HG03439 (cell line): Measurements from ENCODE around the gene PPARD.

Source experiments
- ATAC-seq: cut with Tn5 transposase; IDR thresholded peaks from one replicate; pipeline ENCODE4 v1.9.1; 2021; ENCODE audit warnings: mild to moderate bottlenecking, moderate library complexity; ENCODE audit not compliant: unreplicated experiment

Gene PPARD

GRCh38 chr6:35465646-35466045 is 123.3 kb downstream of the PPARD start:
- no peak for ATAC-seq

GRCh38 chr6:35468181-35468979 is 126.0 kb downstream of the PPARD start, which contains the start of gene RPL10A:
RPL10A (plus strand) TSS chr6:35468401; CDS start chr6:35468435, 34 bp downstream.
- peak; percentile 77 for ATAC-seq

DNA sequence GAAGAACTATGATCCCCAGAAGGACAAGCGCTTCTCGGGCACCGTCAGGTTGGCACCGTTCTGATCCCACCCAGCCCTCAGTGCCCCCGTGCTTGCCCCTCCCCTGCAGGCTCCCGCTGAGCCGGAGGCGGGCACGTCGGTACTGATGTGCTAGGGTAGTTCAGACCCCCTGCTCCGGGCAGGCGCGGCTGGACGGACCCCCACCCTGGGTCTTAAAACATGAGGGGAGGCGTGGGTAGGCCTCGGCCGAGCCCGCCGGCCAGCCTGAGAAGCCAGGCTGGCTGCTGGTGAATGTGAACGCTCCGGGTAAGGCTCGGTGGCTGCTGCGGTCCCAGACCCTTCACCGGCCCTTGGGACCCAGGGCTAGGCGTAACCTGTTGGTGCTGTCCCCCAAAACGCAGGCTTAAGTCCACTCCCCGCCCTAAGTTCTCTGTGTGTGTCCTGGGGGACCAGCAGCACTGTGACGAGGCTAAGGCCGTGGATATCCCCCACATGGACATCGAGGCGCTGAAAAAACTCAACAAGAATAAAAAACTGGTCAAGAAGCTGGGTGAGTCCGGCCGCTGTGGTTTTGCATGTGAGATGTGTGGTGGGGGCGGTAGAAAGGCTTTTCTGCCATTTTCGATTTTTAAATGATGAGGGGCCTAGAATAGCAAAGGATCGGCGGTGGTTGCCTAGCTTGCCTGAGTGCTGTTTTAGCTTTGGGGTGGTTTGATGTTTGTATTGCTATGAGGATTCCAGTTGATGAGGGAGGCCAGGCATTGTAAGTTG is 126.8 kb downstream of the PPARD start:
- ATAC-seq, result no peak

DNA sequence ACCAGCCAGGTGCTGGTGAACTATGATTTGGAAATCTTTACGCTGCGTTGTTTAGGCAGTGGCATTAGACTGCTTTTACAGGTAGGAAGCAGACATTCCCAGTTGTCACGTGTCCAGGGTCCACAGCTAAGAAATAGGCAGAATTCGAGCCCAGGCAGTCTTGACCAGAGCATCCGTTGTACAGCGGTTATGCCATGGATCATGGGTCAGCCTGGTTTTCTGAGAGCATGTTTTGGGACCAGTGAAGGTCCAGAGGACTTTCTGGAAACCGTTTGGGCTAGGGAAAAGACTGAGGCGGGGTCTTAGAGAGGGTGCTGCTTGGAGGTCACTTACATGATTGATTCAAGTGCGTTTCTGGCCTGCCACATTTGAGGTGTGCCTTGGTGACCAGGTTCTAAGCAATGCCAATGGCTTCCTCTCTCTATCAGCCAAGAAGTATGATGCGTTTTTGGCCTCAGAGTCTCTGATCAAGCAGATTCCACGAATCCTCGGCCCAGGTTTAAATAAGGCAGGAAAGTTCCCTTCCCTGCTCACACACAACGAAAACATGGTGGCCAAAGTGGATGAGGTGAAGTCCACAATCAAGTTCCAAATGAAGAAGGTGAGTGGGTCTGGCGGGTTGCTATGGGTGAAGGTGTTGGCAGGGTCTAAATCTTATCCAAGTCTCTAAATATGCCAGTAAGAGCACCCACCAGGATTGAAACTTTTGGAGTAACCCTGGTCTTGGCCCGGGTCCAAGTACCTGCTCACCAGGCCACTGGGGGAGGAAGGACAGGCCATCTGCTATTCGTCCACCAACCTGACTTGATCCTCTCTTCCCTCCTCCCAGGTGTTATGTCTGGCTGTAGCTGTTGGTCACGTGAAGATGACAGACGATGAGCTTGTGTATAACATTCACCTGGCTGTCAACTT is 127.6 kb downstream of the PPARD start:
- ATAC-seq, result no peak

DNA sequence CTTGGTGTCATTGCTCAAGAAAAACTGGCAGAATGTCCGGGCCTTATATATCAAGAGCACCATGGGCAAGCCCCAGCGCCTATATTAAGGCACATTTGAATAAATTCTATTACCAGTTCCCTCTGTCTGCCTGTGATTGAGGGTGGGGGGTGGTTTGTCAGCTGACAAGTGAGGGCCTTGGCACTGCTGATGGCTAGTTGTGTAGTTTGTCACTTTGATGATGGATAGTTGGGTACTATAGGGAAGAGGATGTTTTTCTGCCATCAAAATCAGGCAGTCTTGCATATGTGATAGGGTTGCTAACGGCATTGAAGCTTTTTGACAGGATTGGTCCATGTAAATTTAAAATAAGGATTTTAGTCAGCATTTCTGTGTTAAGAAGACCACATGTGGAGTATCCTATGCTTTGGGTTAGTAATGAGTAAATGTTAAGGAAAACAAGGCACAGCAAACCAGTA is 128.3 kb downstream of the PPARD start:
- no peak for ATAC-seq

DNA sequence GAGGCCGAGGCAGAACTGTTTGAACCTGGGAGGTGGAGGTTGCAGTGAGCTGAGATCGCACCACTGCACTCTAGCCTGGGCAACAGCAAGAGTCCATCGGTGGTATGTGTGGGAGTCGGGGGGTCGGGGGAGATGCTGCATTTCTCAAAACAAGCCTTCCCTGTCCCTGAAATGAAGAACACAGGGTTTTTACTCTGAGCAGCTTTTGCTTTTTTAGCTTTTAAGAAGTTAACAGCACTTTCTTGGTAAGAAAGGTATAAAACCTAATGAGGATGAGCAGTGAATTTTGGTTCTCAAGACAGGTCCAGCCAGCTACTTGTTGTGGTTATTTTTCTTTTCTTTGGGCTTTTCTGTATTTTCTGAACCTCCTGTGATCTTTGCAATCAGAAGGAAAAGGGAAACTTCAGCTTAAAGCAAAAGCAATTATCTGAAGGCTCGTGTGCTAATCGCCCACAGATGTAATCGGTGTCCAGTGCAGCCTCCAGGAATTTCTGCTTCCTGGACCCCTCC is 129.5 kb downstream of the PPARD start:
- ATAC-seq, result no peak

DNA sequence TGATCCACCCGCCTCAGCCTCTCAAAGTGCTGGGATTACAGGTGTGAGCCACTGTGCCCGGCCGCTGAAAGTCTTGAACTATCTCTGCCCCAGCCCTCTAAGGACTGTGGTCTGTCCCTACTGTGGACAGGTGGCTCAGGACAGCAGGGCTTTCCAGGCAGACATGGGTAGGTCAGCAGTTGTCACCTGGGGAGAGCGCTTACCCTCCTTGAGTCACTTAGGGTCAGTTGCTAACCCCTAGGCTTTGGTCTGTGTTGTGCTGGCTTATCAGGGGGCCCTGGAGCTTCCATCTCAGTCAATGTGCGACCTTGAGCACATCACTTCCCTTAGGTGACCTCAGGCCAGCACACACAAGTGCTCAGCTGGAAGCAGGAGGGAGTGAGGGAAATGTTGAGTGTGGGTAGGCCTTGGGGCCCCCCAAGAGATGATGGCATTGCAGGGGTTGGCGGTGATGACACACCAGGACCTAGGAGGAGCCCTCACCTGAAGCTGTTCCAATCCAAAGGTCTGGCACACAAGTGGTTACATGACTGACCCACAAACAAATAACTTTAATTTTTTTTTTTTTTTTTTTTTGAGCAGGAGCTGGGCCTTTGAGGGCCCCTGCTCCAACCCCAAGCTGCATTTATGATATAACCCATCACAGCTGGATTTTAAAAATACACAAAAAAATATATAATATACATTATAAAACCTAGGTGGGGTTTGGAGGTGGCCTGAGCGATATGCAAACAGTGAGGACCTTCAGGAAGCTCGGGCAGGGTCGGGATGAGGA is 130.9 kb downstream of the PPARD start:
- ATAC-seq, result no peak

DNA sequence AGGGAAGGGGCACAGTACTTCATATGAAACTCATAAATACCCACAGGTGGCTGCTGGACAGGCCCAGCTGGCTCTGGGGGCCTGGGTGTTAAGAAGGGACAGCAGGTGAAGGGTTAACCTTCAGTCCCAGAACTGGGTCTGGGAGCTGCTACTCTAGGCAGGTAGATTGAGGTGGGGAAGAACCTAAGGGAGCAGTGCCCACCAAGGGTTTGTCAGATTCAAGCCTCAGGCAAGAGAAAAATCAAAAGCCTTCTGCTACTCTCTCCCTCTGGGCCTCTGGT is 131.4 kb downstream of the PPARD start:
- ATAC-seq, result no peak

DNA sequence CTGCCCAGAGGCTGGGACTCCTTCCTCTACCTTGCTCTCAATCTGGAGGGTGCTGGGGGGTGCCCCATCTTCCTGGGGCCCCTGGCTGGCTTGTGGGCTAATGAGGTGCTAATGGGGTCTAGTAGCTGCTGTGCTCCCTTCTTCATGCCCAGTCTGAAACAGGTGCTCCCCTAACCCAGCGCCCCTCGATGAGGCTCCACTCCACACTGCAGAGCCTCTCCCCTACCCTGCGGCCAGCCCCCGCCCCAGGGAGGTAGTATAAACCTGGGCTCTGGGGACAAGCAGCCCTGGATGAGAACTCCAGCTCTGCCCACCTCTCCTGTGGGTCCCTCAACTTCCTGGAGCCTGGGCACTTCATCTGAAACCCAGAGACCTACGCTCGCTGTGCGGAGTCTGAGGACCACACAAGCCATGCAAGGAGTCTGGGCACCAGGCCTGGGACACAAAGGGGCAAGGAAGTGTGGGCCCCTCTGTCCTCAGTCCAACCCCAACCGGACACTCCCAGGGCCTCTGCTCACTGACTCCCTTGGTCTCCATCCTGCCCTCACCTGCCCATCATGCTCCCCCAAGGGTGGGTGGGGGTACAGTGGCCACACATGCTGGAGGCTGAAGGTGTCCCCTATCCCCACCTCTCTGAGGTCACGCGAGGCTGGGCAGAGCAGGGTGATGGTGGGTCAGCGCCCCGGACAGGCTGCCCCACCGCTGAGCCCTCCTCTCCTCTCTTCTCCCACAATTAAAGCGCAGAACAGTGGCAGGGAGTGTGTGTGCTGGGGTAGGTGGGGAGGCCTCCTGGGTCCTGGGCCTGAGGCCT is 132.0 kb downstream of the PPARD start:
- ATAC-seq, result no peak

- ATAC-seq, result no peak
Measured at GRCh38 chr6:35474942-35475570, 132.7 kb downstream of the PPARD start.

GRCh38 chr6:35475573-35475972 is 133.2 kb downstream of the PPARD start:
- ATAC-seq, result no peak

DNA sequence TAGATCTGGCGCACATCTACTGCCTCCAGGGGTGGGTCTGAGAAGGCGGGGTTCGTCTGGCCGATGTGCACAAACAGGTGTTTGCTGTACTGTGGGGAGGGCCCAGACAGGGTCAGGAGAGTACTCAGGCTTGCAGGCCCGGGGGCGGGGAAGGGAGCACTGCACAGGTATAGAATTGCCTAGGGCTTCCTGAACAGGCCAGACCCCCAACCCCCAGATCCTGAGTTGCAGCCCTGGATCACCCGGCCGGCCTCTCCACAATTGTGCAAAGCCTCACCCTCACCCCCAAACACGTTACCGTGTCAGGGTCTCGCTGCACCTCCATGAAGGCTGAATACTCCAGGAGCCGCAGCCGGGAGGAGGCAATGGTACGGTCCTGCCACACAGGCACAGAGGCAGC is 133.6 kb downstream of the PPARD start:
- ATAC-seq, result no peak

DNA sequence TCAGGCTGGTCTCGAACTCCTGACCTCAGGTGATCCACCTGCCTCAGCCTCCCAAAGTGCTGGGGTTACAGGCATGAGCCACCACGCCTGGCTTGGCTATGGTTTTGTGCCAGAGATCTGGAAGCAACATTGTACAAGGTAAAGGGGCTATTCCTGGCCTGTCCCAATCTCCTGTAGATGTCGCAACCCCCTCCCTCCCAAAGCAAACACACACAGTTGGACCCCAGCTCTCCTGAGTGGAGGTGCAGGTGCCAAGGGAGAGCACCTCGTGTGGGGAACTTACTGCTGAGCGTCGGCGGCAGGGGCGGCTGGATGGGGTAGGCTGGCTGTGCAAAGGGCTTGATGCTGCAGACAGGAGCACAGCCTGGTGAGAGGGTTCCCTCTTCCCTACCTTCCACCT is 134.7 kb downstream of the PPARD start:
- no peak for ATAC-seq
